Fibroblast of skin of back (primary cell): ENCODE data around the gene FPR1. TPM values are rescaled to one million over a fixed set of nuclear protein-coding genes. Genes with fewer than 3 reads are reported as not detected.

Experiments
- DNase-seq: peaks from one replicate; pipeline ENCODE4 v3.0.0-alpha.2; 2013
- polyA plus RNA-seq, 2 experiments: library from polyadenylated mRNA; unstranded; fragments of 120-200 nt; gene quantifications; one replicate each; pipeline ENCODE4 v1.2.1, GENCODE V29; 2013; ENCODE audit not compliant: insufficient read length in 2 of 2

The FPR1 gene
- polyA plus RNA-seq (2013, experiment 1 of 2; ENCODE audit: insufficient read length): 0.19 TPM
- polyA plus RNA-seq (2013, experiment 2 of 2; ENCODE audit: insufficient read length): 0.12 TPM

- peak; percentile 8 for DNase-seq
These were observed at the start of gene FPR1 for GRCh38 chr19:51751655-51752054. Gene FPR1 (minus strand): TSS chr19:51751878. CDS start chr19:51746994, 4,884 bp downstream.

- peak; percentile 44 for DNase-seq
These were observed 49.0 kb upstream of the FPR1 start for GRCh38 chr19:51800473-51801244.

- DNase-seq: no peak
These were observed 48.2 kb upstream of the FPR1 start for GRCh38 chr19:51799774-51800472.

GRCh38 chr19:51799034-51799773, 47.5 kb upstream of the FPR1 start:
- DNase-seq: peak; percentile 95

- no peak for DNase-seq
These were observed 46.4 kb upstream of the FPR1 start for GRCh38 chr19:51798062-51798461.

- DNase-seq: no peak
These were observed 45.8 kb upstream of the FPR1 start for GRCh38 chr19:51797480-51797879.

GRCh38 chr19:51796195-51796679, 44.6 kb upstream of the FPR1 start:
- no peak for DNase-seq

GRCh38 chr19:51794885-51795490, 43.3 kb upstream of the FPR1 start, which contains the start of gene FPR3:
Gene FPR3 (plus strand): TSS chr19:51795157. CDS start chr19:51823749, 28,592 bp downstream.
- DNase-seq: peak; percentile 42

GRCh38 chr19:51793994-51794393, 42.3 kb upstream of the FPR1 start:
- DNase-seq: no peak

GRCh38 chr19:51792932-51793331, 41.3 kb upstream of the FPR1 start:
- no peak for DNase-seq

GRCh38 chr19:51789061-51789795, 37.5 kb upstream of the FPR1 start:
- no peak for DNase-seq

GRCh38 chr19:51788029-51788428, 36.4 kb upstream of the FPR1 start:
- DNase-seq: no peak

GRCh38 chr19:51786646-51787494, 35.2 kb upstream of the FPR1 start:
- no peak for DNase-seq

GRCh38 chr19:51784922-51785690, 33.4 kb upstream of the FPR1 start:
- DNase-seq: peak; percentile 40

- DNase-seq: no peak
These were observed 32.6 kb upstream of the FPR1 start for GRCh38 chr19:51784109-51784785.

- DNase-seq: no peak
These were observed 31.7 kb upstream of the FPR1 start for GRCh38 chr19:51783372-51783771.

GRCh38 chr19:51781999-51782398, 30.3 kb upstream of the FPR1 start:
- no peak for DNase-seq

GRCh38 chr19:51780270-51780669, 28.6 kb upstream of the FPR1 start:
- DNase-seq: no peak

GRCh38 chr19:51779703-51780102, 28.0 kb upstream of the FPR1 start:
- no peak for DNase-seq
